Activated naive CD4-positive, alpha-beta T cell treated with anti-CD3 and anti-CD28 coated beads, Interleukin-2, amount 50 U/mL, for 72 hours (primary cell): Measurements from ENCODE around the gene STRC. TPM values are rescaled to one million over a fixed set of nuclear protein-coding genes. Genes with fewer than 3 reads are reported as not detected.
A peak's percentile ranks its signal among the peaks of the same experiment; 100 is the strongest.
"Not testable (repeated sequence)": the region's sequence is repeated elsewhere in the genome, so short reads cannot be mapped to it uniquely, and the experiment has no call there.

ENCODE experiments used
- ATAC-seq, 2 donors: fragments of 150-1000 bp; cut with Tn5 transposase; 2 replicates each; pipeline ENCODE4 v1.10.0; 2021; ENCODE audit warnings: mild to moderate bottlenecking in 2 of 2, moderate library complexity in 2 of 2
- DNase-seq, 2 donors: peaks; one replicate each; pipeline ENCODE4 v3.0.0; 2021 to 2022; ENCODE audit warnings: low spot score in 2 of 2
- H3K27ac Mint-ChIP-seq, 2 donors: one replicate each; pipeline ENCODE4 v1.8.0; 2022; ENCODE audit warnings: mild to moderate bottlenecking in 2 of 2, mixed read lengths in 2 of 2
- H3K36me3 Mint-ChIP-seq, 2 donors: one replicate each; pipeline ENCODE4 v1.8.0; 2022; ENCODE audit warnings: mixed read lengths in 2 of 2
- H3K9me3 Mint-ChIP-seq, 2 donors: one replicate each; pipeline ENCODE4 v1.8.0; 2022; ENCODE audit warnings: mixed read lengths in 2 of 2
- total RNA-seq, 2 donors: library from RNA; stranded (reverse); gene quantifications; one replicate each; pipeline ENCODE4 v1.2.3, GENCODE V29; 2022

The STRC gene
- total RNA-seq, 2 donors from 2014 or later: 2.3 to 2.6 TPM

DNA sequence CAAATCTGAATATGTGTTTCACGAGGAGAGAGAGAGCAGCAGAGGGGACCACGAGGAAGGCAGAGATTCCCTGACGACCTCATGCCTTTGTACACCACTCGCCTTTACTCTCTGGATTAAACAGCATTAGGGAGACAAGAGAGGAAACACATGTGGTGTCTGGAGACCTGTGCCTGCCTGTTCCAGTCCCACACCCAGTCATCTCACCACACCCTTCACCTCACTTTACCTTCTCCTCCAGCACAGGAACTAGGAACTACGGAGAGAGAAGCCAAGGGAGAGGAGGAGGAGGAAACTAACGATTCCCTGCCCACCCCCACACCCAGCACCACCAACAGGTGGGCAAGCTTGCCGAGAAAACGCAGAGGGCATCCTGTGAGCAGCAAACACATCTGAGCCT, 25.8 kb downstream of the STRC start:
- ATAC-seq, H3K9me3 Mint-ChIP-seq, DNase-seq, H3K27ac Mint-ChIP-seq, H3K36me3 Mint-ChIP-seq: not testable (repeated sequence)

DNA sequence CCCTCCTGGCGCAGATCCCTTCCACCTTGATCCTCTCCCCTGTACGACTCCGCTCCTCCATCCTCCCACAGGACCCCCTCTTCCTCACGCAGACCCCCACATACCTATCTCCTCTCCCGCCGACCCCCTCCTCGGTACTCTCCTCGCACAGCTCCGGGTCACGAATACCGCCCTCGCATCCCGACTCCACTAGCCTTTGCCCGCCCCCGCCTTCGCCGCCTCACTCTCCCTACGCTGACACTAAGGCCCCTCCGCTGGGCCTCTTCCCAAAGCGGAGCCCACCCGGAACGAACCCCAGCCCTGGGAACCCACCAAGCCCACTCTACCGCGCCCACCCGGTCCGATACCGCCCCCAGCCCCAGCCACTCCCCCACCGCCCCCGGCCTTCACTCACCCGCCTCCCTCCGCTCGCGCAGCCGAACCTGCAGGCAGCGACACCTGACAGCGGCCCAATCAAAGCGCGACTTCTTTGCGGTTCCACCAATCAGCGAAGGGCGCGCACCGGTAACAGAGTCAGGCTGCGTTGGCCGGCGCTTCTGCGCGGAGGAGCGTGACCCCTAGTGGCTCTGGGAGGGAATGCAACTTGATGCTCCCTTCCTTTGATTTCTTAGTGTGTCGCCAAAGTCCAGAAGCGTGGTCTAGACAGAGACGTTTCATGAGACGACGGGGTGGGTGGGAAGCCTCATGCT, 28.7 kb downstream of the STRC start, which contains the start of gene PPIP5K1:
Gene PPIP5K1 (minus strand): TSS at position 431 of the 689 bp plus-strand sequence. CDS start 5,704 bp downstream, outside the sequence.
- not testable (repeated sequence) for DNase-seq, H3K9me3 Mint-ChIP-seq, H3K36me3 Mint-ChIP-seq, H3K27ac Mint-ChIP-seq
- ATAC-seq: peak; percentile 99 to 100

DNA sequence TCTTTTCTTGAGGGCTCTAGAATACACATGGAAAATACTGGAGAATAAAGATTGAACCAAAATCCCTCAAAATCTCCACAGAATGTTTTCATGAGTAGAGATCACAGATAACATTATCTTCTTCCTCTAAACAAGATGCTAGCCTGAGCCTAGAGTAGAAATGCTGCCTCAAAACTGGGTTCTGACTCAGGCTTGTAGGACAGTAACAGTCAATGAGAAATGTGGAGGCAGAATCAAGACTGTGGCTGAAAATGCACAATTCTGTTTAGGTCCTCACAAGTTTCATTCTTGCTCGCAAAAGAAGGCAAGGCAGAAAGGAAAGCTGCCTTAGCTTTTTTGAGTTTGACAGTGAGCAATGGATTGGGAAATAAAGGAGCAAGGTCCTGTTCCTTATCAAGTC, 44.0 kb downstream of the STRC start:
- not testable (repeated sequence) for H3K9me3 Mint-ChIP-seq, H3K27ac Mint-ChIP-seq, H3K36me3 Mint-ChIP-seq, DNase-seq
- ATAC-seq: peak; percentile 33 to 71

DNA sequence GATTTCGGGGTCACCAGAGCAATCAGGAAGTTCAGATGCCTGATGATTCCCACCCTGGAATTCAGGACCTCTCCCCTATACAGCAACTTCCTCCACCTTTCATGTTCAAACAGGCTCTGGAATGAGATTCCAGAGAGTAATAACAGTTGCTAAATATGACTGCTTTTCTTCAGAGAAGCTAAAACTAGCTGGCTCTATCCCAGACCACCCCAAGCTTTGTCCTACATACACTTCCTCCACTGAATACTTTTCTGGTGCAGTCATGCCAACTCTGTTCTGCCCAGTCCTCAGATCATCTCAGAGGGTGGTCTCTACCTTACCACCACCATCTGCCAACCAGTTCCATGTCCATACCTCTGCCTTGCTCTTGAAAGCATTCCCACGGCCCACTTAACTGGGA, 52.0 kb downstream of the STRC start:
- not testable (repeated sequence) for H3K27ac Mint-ChIP-seq, ATAC-seq, DNase-seq, H3K36me3 Mint-ChIP-seq, H3K9me3 Mint-ChIP-seq

DNA sequence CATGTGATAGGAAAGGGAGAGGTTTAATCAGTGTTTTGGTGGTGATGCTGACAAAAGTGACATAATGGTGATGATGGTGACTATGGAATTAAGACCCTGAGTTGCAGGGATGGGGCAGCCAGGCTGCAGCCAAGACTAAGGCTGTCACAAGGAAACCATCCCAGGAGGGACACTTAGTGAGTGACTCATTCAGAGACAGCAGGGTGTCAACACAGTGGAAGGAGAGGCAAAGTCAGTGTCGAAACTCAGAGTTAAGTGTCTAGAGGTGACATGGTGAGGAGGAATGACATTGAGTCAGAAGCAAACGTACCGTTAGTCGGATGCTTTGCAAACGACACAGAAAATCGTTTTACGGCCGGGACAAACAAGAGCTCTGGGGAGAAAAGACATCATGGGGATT, 54.8 kb downstream of the STRC start:
- H3K27ac Mint-ChIP-seq, DNase-seq, ATAC-seq, H3K9me3 Mint-ChIP-seq, H3K36me3 Mint-ChIP-seq: not testable (repeated sequence)

DNA sequence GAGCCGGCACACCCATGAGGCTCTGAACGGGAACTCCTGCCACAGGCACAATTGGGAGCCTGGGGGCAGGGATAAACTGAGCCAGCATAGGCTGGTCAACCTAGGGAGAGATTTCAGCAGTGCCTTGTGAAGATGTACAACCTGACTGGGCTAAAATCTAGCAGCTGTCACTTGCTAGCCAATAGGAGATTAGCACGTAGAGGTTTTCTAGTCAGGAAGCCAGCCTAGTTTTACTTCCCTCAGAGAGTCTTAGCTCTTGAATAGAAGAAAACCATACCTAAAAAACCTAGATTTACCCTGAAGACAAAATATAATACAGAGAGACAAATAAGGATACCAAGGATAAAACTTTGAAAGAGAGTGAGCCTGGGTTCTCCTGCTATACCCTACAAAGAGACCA, 55.8 kb downstream of the STRC start:
- not testable (repeated sequence) for ATAC-seq, DNase-seq, H3K27ac Mint-ChIP-seq, H3K36me3 Mint-ChIP-seq, H3K9me3 Mint-ChIP-seq

DNA sequence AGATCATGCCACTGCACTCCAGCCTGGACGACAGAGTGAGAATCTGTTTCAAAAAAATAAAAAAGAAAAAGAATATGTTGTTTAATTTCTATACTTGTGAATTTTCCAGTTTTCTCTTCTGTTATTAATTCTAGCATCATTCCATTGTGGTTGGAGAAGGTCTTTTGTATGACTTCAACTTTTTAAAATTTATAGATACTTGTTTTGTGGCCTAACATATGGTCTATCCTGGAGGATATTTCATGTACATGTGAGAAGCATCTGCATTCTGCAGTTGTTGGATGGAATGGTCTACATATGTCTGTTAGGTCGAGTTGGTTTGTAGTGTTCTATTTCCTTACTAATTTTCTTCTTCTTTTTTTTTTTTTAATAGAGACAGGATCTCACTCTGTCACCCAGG, 65.6 kb downstream of the STRC start:
- Mint-ChIP-seq H3K27ac (peak overlapping the region in 1 of 2 donors; percentile 14), H3K36me3 (no peaks in the 10 kb centered on the region), H3K9me3 (no peaks in the 10 kb centered on the region)
- DNase-seq (no peak), ATAC-seq (no peak)

DNA sequence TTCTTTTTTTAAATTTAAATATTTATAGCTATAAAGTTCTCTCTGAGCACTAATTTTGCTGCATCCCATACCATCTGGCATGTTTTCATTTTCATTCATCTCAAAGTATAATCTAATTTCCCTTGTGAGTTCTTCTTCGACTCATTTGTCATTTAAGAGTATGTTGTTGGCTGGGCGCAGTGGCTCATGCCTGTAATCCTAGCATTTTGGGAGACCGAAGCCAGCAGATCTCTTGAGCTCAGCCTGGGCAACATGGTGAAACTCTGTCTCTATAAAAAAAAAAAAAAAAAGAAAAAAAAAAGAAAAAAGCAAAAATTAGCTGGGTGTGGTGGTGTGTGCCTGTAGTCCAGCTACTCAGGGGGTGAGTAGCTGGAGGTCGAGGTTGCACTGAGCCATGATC, 66.3 kb downstream of the STRC start:
- peaks cover 0 to 5% of the 10 kb centered on the region in 2 donors for H3K36me3 Mint-ChIP-seq
- H3K9me3 Mint-ChIP-seq: no peaks in the 10 kb centered on the region
- no peak overlapping the region for H3K27ac Mint-ChIP-seq
- no peak for ATAC-seq
- no peak for DNase-seq

DNA sequence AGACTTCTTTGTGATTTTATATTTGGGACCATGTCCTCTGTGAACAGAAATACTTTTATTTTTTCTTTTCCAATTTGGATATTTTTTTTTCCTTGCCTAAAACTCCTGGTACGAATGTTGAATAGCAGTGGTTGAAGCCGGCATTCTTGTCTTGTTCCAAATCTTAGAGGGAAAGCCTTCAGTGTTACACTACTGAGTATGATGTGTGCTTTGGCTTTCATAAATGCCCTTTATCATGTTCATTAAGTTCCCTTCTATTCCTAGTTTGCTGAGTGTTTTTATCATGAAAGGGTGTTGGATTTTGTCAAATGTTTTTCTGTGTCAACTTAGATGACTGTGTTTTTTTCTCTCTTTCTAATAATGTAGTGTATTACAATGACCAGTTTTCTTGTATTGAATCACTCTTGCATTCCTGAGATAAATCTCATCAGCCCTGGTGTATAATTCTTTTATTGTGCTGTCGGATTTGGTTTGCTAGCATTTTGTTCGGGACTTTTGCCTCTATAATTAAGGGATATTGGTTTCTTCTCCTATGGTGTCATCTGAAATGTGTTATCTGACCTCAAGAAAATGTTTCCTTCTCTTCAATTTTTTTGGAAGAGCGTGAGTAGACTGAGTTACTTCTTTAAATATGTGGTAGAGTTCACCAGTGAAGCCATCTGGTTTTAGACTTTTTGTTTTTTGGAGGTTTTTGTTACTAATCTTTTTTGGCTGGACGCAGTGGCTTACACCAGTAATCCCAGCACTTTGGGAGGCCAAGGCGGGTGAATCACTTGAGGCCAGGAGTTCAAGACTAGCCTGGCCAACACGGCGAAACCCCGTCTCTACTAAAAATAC, 67.9 kb downstream of the STRC start:
- no peak for ATAC-seq
- Mint-ChIP-seq H3K9me3 (no peaks in the 10 kb centered on the region), H3K27ac (peak overlapping the region in 1 of 2 donors; percentile 8), H3K36me3 (peaks cover 0 to 9% of the 10 kb centered on the region in 2 donors)
- DNase-seq: no peak

Other genes starting within 250 kb of the STRC start
- gene ZSCAN29, start 247.8 kb downstream of the STRC start, total RNA-seq: 10 to 100 TPM; 17.0 to 22.7 TPM
- gene TUBGCP4, start 247.7 kb downstream of the STRC start, total RNA-seq: 10 to 100 TPM; 40.1 to 45.0 TPM
- gene TP53BP1, start 125.6 kb downstream of the STRC start, total RNA-seq: 10 to 100 TPM; 24.0 to 35.9 TPM
- gene MAP1A, start 101.2 kb downstream of the STRC start, total RNA-seq: 1 to 10 TPM in 1 of 2 donors, under 1 TPM in 1; 0.84 to 1.4 TPM
- gene PPIP5K1, start 28.6 kb downstream of the STRC start, total RNA-seq: 10 to 100 TPM; 27.8 to 51.3 TPM
- 1 to 10 TPM in 1 of 2 donors, under 1 TPM in 1; 0.34 to 1.1 TPM for gene CKMT1B, start 24.8 kb downstream of the STRC start, total RNA-seq
- gene CATSPER2, start 30.0 kb upstream of the STRC start, total RNA-seq: 1 to 10 TPM; 4.4 to 8.1 TPM
- not detected for gene CKMT1A, start 75.1 kb upstream of the STRC start, total RNA-seq
- gene PDIA3, start 127.6 kb upstream of the STRC start, total RNA-seq: 100 to 1,000 TPM; 144 to 224 TPM
- gene ELL3, start 158.2 kb upstream of the STRC start, total RNA-seq: 1 to 10 TPM; 4.5 to 9.3 TPM
- 100 to 1,000 TPM; 714 to 722 TPM for gene SERF2, start 173.5 kb upstream of the STRC start, total RNA-seq
- under 1 TPM; 0.31 to 0.61 TPM for gene SERINC4, start 181.4 kb upstream of the STRC start, total RNA-seq
- 10 to 100 TPM; 11.6 to 35.2 TPM for gene HYPK, start 181.8 kb upstream of the STRC start, total RNA-seq
- gene MFAP1, start 205.9 kb upstream of the STRC start, total RNA-seq: 10 to 100 TPM; 48.5 to 50.2 TPM
- gene WDR76, start 208.2 kb upstream of the STRC start, total RNA-seq: 100 to 1,000 TPM in 1 of 2 donors, 10 to 100 TPM in 1; 70.8 to 124 TPM